Measurements from ENCODE around the gene HERC5. TPM values are rescaled to one million over a fixed set of nuclear protein-coding genes. Genes with fewer than 3 reads are reported as not detected.
A peak's percentile ranks its signal among the peaks of the same experiment; 100 is the strongest.

The HERC5 gene
- 0.51 and 0.66 TPM in 2 replicates for total RNA-seq (2012; rRNA removed)

DNA sequence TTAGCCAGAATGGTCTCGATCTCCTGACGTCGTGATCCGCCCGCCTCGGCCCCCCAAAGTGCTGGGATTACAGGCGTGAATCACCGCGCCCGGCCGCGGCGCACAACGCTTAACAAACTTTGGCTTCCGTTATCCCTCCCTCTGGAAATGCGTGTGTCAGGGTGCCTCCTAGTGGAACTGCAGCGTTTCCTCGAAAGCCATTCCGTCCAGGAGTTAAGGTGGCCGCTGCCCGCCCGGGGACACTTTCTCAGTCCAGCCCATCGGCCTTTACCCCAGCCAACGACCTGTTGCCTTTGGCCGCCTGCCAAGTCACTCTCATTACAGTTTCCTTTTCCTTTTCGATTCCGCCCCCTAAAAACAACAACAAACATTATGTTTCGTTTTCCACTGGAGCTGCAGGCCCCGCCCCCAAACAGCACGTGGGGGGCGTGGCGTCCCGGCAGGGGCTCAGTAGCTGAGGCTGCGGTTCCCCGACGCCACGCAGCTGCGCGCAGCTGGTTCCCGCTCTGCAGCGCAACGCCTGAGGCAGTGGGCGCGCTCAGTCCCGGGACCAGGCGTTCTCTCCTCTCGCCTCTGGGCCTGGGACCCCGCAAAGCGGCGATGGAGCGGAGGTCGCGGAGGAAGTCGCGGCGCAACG is at the start of gene HERC5:
HERC5 (plus strand) TSS at position 450 of the 637 bp plus-strand sequence; CDS start at position 601, 151 bp downstream.
- H3K36me3 ChIP-seq (ENCODE audit: insufficient read depth, low read length), result no peaks in the 10 kb centered on the region
- H3K4me3 ChIP-seq (ENCODE audit: low read length), result peak within 1 kb of the TSS; percentile 76
- H3K27me3 ChIP-seq (ENCODE audit: control insufficient read depth, insufficient read depth, low read length), result peaks cover 48% of the 10 kb centered on the region
- peaks cover 10% of the 10 kb centered on the region for H3K4me1 ChIP-seq (ENCODE audit: control insufficient read depth, insufficient read depth, low read length)
- no peak within 1 kb of the TSS for H3K9ac ChIP-seq (ENCODE audit: low read depth, low read length)
- no peaks in the 10 kb centered on the region for H3K9me3 ChIP-seq (replicated peaks; ENCODE audit: low read length)
- H3K4me2 ChIP-seq (ENCODE audit: low read length), result peak within 1 kb of the TSS; percentile 87

DNA sequence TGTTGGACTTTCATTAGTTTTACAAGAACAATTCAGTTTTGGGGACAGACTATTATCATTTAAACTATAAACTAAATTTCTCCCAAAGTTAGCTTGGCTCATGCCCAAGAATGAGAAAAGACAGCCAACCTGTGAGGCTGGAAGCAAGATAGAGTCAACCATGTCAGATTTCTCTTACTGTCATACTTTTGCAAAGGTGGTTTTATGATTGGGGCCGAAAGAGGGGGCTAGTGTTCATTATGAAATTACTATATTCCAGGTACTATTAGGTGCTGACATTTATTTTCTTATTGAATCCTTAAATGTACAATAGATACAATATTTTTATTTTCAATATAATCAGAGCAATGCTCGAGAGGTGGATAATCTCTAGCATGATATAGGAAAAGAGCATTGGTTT is 47.7 kb upstream of the HERC5 start:
- H3K4me2 ChIP-seq (ENCODE audit: low read length), result no peak overlapping the region
- no peaks in the 10 kb centered on the region for H3K36me3 ChIP-seq (ENCODE audit: insufficient read depth, low read length)
- no peak overlapping the region for H3K4me3 ChIP-seq (ENCODE audit: low read length)

DNA sequence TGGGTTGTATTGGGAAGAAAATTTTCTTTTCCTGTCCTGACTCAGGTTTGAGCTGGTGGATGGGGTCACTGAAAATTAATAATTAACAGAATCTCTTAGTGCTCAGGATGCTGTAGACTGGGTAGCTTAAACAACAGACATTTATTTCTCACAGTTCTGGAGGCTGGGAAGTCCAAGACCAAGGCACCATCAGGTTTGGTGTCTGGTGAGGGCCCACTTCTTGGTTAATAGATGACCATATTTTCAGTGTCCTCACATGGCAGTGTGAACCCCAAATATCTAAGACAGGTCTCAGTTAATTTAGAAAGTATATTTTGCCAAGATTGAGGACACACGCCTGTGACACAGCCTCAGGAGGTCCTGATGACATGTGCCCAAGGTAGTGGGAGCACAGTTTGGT is 47.1 kb upstream of the HERC5 start:
- H3K36me3 ChIP-seq (ENCODE audit: insufficient read depth, low read length), result no peaks in the 10 kb centered on the region
- no peaks in the 10 kb centered on the region for H3K4me1 ChIP-seq (ENCODE audit: control insufficient read depth, insufficient read depth, low read length)
- no peak overlapping the region for H3K9ac ChIP-seq (ENCODE audit: low read depth, low read length)
- no peak overlapping the region for H3K4me2 ChIP-seq (ENCODE audit: low read length)
- H3K9me3 ChIP-seq (replicated peaks; ENCODE audit: low read length), result no peaks in the 10 kb centered on the region
- H3K27me3 ChIP-seq (ENCODE audit: control insufficient read depth, insufficient read depth, low read length), result no peaks in the 10 kb centered on the region
- H3K4me3 ChIP-seq (ENCODE audit: low read length), result no peak overlapping the region

More for the DNA sequence above, 47.7 kb upstream of the HERC5 start:
- Histone ChIP-seq H3K27me3 (ENCODE audit: control insufficient read depth, insufficient read depth, low read length) (no peaks in the 10 kb centered on the region), H3K4me1 (ENCODE audit: control insufficient read depth, insufficient read depth, low read length) (no peaks in the 10 kb centered on the region), H3K9me3 (replicated peaks; ENCODE audit: low read length) (no peaks in the 10 kb centered on the region), H3K9ac (ENCODE audit: low read depth, low read length) (no peak overlapping the region)

DNA sequence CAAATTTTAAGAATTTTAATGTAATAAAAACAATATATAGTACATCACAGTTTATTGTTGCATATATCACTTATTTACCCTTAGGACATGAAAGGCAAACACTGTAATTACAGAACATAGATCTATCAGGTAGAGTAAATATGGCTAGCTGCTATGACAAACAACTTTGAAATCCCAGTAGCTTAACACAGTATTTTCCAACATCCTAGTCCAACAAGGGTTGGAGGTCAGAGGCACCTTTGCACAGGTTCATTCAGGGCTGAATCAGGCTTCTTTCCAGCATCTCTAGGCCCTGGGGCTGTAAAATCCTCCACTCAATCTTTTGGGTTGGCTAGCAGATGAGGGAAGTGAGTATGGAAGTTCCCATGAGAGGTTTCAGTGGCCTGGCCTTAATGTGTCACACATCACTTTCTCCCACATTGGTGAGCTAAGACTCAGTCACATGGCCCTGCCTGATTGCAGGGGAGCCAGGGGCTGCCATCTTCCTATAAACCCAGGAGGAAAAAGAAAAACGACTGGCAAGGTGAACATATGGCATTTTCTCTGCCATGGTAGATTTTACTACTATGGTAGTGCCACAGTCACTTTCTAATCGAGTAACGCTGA is 45.3 kb upstream of the HERC5 start:
- H3K9ac ChIP-seq (ENCODE audit: low read depth, low read length), result no peak overlapping the region

DNA sequence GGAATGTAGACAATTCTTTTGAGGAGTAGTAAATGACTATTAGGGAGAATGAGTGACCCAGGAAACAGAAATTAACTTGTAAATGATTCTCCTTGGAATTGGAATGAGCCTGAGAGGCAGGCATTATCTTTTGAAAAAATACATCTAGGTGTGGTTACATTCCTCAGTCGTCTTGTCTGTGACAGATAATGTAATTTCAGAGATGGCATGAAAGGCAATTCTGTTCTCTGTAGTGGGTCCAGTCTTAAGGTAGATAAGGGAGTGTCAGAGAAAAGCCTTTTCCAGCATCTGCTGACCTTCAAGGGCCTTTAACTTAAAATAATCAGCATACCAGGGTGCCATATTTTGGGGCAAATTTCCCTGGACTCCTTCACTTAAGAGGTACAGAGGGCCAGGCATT is 43.1 kb upstream of the HERC5 start:
- Histone ChIP-seq H3K36me3 (ENCODE audit: insufficient read depth, low read length) (no peaks in the 10 kb centered on the region), H3K27me3 (ENCODE audit: control insufficient read depth, insufficient read depth, low read length) (no peaks in the 10 kb centered on the region), H3K4me3 (ENCODE audit: low read length) (no peak overlapping the region), H3K9me3 (replicated peaks; ENCODE audit: low read length) (no peaks in the 10 kb centered on the region), H3K4me1 (ENCODE audit: control insufficient read depth, insufficient read depth, low read length) (no peaks in the 10 kb centered on the region), H3K4me2 (ENCODE audit: low read length) (no peak overlapping the region), H3K9ac (ENCODE audit: low read depth, low read length) (no peak overlapping the region)

More for the DNA sequence above, 45.3 kb upstream of the HERC5 start:
- Histone ChIP-seq H3K36me3 (ENCODE audit: insufficient read depth, low read length) (no peaks in the 10 kb centered on the region), H3K9me3 (replicated peaks; ENCODE audit: low read length) (no peaks in the 10 kb centered on the region), H3K4me2 (ENCODE audit: low read length) (no peak overlapping the region), H3K27me3 (ENCODE audit: control insufficient read depth, insufficient read depth, low read length) (no peaks in the 10 kb centered on the region), H3K4me3 (ENCODE audit: low read length) (no peak overlapping the region), H3K4me1 (ENCODE audit: control insufficient read depth, insufficient read depth, low read length) (no peaks in the 10 kb centered on the region)

DNA sequence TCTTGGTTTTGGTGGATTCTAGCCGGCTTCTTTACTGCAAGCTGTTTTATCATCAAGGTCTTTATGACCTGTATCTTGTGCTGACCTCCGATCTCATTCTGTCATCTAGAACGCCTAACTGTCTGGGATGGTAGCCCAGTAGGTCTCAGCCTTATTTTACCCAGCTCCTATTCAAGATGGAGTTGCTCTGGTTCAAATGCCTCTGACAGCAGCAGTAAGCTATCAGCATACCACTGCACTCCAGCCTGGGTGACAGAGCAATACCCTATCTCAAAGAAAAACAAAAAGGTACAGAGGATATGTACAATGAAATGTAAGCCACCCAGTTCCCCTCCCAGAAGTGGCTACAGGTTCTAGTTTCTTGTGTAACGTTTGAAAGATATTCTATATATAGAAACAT is 42.2 kb upstream of the HERC5 start:
- Histone ChIP-seq H3K9ac (ENCODE audit: low read depth, low read length) (no peak overlapping the region), H3K27me3 (ENCODE audit: control insufficient read depth, insufficient read depth, low read length) (no peaks in the 10 kb centered on the region), H3K9me3 (replicated peaks; ENCODE audit: low read length) (no peaks in the 10 kb centered on the region), H3K4me1 (ENCODE audit: control insufficient read depth, insufficient read depth, low read length) (no peaks in the 10 kb centered on the region), H3K4me3 (ENCODE audit: low read length) (no peak overlapping the region), H3K36me3 (ENCODE audit: insufficient read depth, low read length) (no peaks in the 10 kb centered on the region), H3K4me2 (ENCODE audit: low read length) (no peak overlapping the region)

DNA sequence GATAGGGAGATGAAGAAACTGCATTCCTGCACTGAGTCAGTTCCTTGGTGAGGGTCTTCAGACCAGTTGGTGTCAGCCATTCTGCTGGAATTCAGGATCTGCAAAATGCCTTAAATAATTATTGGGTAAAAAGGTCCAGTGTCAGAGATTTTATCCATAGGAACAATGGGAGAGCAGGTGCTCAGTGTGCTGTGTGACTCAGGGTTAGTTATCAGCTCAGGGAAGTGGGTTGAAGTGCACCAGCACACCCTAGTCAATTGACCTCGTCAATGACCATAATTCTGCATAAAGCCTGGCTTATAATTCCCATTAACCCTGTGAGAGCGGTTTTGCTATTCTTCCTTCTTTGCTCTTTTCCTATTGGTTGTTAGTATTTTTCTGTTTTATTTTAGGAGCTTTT is 40.9 kb upstream of the HERC5 start:
- Histone ChIP-seq H3K9ac (ENCODE audit: low read depth, low read length) (no peak overlapping the region), H3K4me3 (ENCODE audit: low read length) (no peak overlapping the region), H3K27me3 (ENCODE audit: control insufficient read depth, insufficient read depth, low read length) (no peaks in the 10 kb centered on the region), H3K4me2 (ENCODE audit: low read length) (no peak overlapping the region), H3K4me1 (ENCODE audit: control insufficient read depth, insufficient read depth, low read length) (no peaks in the 10 kb centered on the region), H3K9me3 (replicated peaks; ENCODE audit: low read length) (no peaks in the 10 kb centered on the region), H3K36me3 (ENCODE audit: insufficient read depth, low read length) (no peaks in the 10 kb centered on the region)

DNA sequence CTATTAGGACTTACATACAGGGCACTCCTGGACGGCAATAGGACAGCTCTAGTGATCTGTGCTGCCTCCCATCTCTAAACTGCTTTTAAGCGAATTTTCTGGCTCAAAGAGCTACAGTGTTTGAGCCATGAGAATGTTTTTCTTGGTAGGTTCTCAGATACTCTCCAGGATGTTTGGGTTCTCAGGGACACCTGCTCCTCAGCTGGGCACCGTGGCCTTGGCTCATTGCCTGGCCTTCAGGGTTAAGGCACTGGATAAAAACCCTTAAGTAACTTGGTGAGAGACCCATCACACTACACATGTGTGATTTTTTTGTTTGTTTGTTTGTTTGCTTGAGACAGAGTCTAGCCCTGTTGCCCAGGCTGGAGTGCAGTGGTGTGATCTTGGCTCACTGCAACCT is 38.5 kb upstream of the HERC5 start:
- H3K9me3 ChIP-seq (replicated peaks; ENCODE audit: low read length), result no peaks in the 10 kb centered on the region
- H3K27me3 ChIP-seq (ENCODE audit: control insufficient read depth, insufficient read depth, low read length), result no peaks in the 10 kb centered on the region
- no peak overlapping the region for H3K4me2 ChIP-seq (ENCODE audit: low read length)
- no peaks in the 10 kb centered on the region for H3K4me1 ChIP-seq (ENCODE audit: control insufficient read depth, insufficient read depth, low read length)
- H3K36me3 ChIP-seq (ENCODE audit: insufficient read depth, low read length), result no peaks in the 10 kb centered on the region
- no peak overlapping the region for H3K4me3 ChIP-seq (ENCODE audit: low read length)
- H3K9ac ChIP-seq (ENCODE audit: low read depth, low read length), result no peak overlapping the region

DNA sequence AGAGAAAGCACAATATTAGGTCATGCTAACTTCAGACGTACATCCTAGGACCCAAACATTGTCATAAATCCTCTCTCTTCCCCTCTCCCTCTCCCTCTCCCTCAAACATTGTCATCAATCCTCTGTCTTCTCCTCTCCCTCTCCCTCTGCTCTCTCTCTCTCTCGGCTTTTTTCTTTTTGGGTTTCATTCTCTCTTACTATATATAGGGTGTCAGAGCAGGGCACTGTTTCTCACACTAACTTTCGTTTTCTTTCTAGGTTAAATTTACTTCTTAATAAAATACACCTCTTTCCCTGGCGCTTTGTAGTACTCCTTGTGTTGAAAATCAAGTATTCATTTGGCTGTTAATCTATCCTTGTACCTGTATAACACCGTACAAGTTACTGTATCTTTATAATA is 37.0 kb upstream of the HERC5 start:
- Histone ChIP-seq H3K9ac (ENCODE audit: low read depth, low read length) (no peak overlapping the region), H3K27me3 (ENCODE audit: control insufficient read depth, insufficient read depth, low read length) (no peaks in the 10 kb centered on the region)

DNA sequence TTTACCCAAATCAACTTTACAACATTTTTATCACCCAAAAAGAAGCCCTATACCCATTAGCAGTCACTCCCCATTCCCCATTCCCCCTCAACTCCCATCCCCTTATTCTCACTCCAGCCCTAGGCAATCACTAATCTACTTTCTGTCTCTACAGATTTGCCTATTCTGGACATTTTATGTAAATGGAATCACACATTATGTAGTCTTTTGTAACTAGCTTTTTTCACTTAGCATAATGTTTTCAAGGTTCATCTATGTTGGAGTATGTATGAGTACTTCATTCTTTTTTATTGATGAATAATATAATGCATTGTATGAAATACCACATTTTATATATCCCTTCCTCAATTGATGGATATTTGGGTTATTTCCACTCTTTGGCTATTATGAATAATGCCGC is 36.1 kb upstream of the HERC5 start:
- Histone ChIP-seq H3K4me1 (ENCODE audit: control insufficient read depth, insufficient read depth, low read length) (no peaks in the 10 kb centered on the region), H3K27me3 (ENCODE audit: control insufficient read depth, insufficient read depth, low read length) (no peaks in the 10 kb centered on the region), H3K4me3 (ENCODE audit: low read length) (no peak overlapping the region), H3K9ac (ENCODE audit: low read depth, low read length) (no peak overlapping the region), H3K36me3 (ENCODE audit: insufficient read depth, low read length) (no peaks in the 10 kb centered on the region), H3K9me3 (replicated peaks; ENCODE audit: low read length) (no peaks in the 10 kb centered on the region), H3K4me2 (ENCODE audit: low read length) (no peak overlapping the region)

More for the DNA sequence above, 37.0 kb upstream of the HERC5 start:
- Histone ChIP-seq H3K4me1 (ENCODE audit: control insufficient read depth, insufficient read depth, low read length) (no peaks in the 10 kb centered on the region), H3K4me2 (ENCODE audit: low read length) (no peak overlapping the region), H3K4me3 (ENCODE audit: low read length) (no peak overlapping the region), H3K36me3 (ENCODE audit: insufficient read depth, low read length) (no peaks in the 10 kb centered on the region), H3K9me3 (replicated peaks; ENCODE audit: low read length) (no peaks in the 10 kb centered on the region)

DNA sequence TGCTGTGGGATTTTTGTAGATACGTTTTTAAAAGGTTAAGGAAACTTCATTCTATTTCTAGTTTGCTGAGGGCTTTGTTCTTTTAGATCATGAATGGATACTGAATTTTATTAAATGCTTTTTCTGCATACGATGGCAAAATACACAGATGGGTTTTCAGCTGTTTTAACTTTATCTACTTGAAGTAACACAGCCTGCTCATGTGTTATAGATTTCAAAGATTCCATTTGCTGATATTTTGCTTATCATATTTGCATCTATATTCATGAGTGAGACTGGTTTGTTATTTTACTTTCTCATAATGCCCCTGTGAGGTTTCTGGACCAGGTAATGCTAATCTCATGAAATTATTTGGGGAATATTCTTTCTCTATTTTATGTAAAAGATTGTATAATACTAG is 34.5 kb upstream of the HERC5 start:
- Histone ChIP-seq H3K27me3 (ENCODE audit: control insufficient read depth, insufficient read depth, low read length) (no peaks in the 10 kb centered on the region), H3K9me3 (replicated peaks; ENCODE audit: low read length) (no peaks in the 10 kb centered on the region), H3K4me3 (ENCODE audit: low read length) (no peak overlapping the region), H3K36me3 (ENCODE audit: insufficient read depth, low read length) (no peaks in the 10 kb centered on the region), H3K9ac (ENCODE audit: low read depth, low read length) (no peak overlapping the region), H3K4me2 (ENCODE audit: low read length) (no peak overlapping the region), H3K4me1 (ENCODE audit: control insufficient read depth, insufficient read depth, low read length) (no peaks in the 10 kb centered on the region)

DNA sequence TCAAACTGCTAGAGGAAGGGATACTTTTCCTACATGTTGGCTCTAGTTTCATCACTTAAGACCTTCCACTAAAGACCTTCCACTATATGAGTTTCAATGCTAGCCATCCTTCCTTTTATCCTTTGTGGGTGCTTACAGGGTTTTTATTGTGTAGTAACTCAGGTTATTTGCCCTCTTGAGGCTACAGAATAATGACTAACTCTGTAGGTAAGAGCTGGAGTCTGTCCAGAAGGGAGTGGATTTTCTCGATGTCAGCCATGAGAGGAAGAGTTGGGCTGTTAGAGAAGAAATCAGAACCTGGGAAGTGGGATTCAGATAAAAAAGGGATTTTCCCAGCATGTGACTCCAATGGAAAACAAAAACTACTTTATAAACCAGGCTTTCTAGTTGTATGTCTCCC is 27.5 kb upstream of the HERC5 start:
- Histone ChIP-seq H3K4me3 (ENCODE audit: low read length) (no peak overlapping the region), H3K9ac (ENCODE audit: low read depth, low read length) (no peak overlapping the region), H3K4me2 (ENCODE audit: low read length) (no peak overlapping the region), H3K36me3 (ENCODE audit: insufficient read depth, low read length) (no peaks in the 10 kb centered on the region), H3K4me1 (ENCODE audit: control insufficient read depth, insufficient read depth, low read length) (no peaks in the 10 kb centered on the region), H3K27me3 (ENCODE audit: control insufficient read depth, insufficient read depth, low read length) (no peaks in the 10 kb centered on the region), H3K9me3 (replicated peaks; ENCODE audit: low read length) (no peaks in the 10 kb centered on the region)

Data from skeletal muscle satellite cell (primary cell).